GM10248 (cell line): ENCODE data around the gene GFOD2.

Experiments used
- CTCF ChIA-PET: fragments of 300-600 bp; sonication (Branson Sonifier 250); formaldehyde crosslinking; extraction: SDS; loops from one replicate; lab custom pipeline; 2021; ENCODE audit warnings: antibody characterized with exemption; lab: Yijun Ruan, JAX
- POLR2A ChIA-PET: fragments of 350-650 bp; sonication (Branson Sonifier 250); formaldehyde crosslinking; extraction: SDS; loops from one replicate; lab custom pipeline; 2020; ENCODE audit warnings: antibody characterized with exemption; lab: Yijun Ruan, JAX
- DNase-seq: peaks from one replicate; pipeline ENCODE4 v3.0.0; 2012; ENCODE audit errors: extremely low spot score
- TF ChIP-seq, protein P1 (sequence below): IDR thresholded peaks from 2 replicates; pipeline ENCODE4 v1.5.1; 2012; ENCODE audit warnings: mild to moderate bottlenecking, low read depth; ENCODE audit errors: extremely low read depth, missing control alignments, control extremely low read depth

The GFOD2 gene

DNA sequence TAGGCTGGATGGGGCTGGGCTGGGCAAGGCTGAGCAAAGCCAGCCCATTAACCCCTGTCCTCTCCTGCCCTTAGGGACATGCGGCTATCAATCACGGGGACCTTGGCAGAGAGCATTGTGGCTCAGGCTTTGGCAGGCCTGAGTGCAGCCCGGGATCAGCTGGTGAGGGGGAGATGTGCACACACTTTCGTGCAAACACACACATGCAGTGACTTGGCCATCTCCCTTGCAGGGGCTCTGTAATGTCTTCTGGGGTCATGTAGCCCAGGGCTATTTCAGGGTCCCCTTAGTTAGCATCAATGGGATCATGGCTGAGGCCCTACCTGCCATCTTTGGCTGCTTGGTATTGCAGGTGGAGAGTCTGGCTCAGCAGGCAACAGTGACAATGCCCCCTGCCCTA, 67.3 kb downstream of the GFOD2 start:
- CTCF ChIA-PET: interaction anchor here (0.9 to 3.2 kb wide), 6 partner anchors 9 to 171 kb away, joined by 3 to 17 read pairs (median 4); partner anchors contain the start of gene ATP6V0D1
- POLR2A ChIA-PET: no interaction called here
- DNase-seq: no peak
- TF ChIP-seq, protein P1, sequence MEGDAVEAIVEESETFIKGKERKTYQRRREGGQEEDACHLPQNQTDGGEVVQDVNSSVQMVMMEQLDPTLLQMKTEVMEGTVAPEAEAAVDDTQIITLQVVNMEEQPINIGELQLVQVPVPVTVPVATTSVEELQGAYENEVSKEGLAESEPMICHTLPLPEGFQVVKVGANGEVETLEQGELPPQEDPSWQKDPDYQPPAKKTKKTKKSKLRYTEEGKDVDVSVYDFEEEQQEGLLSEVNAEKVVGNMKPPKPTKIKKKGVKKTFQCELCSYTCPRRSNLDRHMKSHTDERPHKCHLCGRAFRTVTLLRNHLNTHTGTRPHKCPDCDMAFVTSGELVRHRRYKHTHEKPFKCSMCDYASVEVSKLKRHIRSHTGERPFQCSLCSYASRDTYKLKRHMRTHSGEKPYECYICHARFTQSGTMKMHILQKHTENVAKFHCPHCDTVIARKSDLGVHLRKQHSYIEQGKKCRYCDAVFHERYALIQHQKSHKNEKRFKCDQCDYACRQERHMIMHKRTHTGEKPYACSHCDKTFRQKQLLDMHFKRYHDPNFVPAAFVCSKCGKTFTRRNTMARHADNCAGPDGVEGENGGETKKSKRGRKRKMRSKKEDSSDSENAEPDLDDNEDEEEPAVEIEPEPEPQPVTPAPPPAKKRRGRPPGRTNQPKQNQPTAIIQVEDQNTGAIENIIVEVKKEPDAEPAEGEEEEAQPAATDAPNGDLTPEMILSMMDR: no peak

DNA sequence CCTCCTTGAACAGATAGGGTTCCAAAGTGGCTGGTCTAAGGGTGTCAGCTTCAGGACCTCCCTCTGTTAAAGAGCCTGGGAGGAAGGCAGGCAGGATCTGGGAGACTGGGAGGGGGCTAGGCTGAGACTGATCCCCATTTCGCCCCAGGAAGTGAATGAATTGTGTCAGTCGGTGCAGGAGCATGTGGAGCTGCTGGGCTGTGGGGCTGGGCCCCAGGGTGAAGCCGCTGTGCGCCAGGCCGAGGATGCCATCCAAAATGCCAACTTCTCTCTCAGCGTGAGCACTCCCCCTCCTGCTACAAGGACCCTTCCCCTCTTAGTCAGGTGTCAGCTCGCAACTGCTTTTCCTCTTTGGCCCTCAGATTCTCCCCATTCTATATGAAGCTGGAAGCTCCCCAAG, 68.1 kb downstream of the GFOD2 start:
- TF ChIP-seq, protein P1: no peak
- POLR2A ChIA-PET: no interaction called here
- no peak for DNase-seq
- CTCF ChIA-PET: interaction anchor here (0.9 to 3.2 kb wide), 3 partner anchors 16 to 129 kb away, joined by 3 to 17 read pairs (median 14); partner anchors contain the start of genes C16orf86 and ENKD1

DNA sequence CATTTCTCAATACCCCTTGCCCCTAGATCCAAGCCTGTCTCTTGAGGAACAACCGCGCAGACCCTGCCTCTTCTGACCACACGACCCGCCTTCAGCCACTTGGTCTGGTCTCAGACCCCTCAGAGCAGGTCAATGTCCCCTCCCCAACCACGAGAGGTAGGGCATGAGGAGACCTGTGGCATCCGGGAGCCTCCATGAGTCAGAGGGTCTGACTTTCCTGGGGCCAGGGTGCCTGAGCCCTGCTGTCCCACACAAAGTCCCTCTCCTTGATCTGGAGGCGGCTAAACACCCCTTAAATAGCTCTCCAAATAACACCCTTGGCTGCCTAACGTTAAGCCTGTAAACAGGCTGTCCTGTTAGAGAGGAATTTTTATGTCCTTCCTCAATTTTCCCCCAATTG, 69.1 kb downstream of the GFOD2 start:
- no peak for DNase-seq
- ChIA-PET CTCF (interaction anchor here (1.1 to 3.2 kb wide), 2 partner anchors 11 to 128 kb away, joined by 3 to 17 read pairs; partner anchors contain the start of genes ACD and PARD6A), POLR2A (no interaction called here)
- TF ChIP-seq, protein P1: no peak

DNA sequence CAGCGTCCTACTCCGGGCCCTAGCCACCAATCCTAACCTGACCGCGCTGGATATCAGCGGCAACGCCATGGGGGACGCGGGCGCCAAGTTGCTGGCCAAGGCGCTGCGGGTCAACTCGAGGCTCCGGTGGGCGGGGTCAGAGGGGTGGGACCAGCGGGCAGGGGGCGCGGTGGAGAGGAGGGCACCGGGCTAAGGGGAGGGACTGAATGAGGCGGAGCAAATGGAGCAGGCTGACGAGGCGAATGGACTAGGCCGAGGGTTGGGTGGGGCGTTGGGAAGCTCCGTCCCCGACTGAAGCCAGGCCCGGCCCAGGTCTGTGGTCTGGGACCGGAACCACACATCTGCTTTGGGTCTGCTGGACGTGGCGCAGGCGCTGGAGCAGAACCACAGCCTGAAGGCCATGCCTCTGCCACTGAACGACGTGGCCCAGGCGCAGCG, 69.6 kb downstream of the GFOD2 start:
- ChIA-PET CTCF (interaction anchor here (0.7 to 8.1 kb wide), 3 partner anchors 10 to 129 kb away, joined by 3 to 89 read pairs (median 3); partner anchors contain the start of genes ACD and PARD6A), POLR2A (no interaction called here)
- DNase-seq: no peak
- TF ChIP-seq, protein P1: no peak

DNA sequence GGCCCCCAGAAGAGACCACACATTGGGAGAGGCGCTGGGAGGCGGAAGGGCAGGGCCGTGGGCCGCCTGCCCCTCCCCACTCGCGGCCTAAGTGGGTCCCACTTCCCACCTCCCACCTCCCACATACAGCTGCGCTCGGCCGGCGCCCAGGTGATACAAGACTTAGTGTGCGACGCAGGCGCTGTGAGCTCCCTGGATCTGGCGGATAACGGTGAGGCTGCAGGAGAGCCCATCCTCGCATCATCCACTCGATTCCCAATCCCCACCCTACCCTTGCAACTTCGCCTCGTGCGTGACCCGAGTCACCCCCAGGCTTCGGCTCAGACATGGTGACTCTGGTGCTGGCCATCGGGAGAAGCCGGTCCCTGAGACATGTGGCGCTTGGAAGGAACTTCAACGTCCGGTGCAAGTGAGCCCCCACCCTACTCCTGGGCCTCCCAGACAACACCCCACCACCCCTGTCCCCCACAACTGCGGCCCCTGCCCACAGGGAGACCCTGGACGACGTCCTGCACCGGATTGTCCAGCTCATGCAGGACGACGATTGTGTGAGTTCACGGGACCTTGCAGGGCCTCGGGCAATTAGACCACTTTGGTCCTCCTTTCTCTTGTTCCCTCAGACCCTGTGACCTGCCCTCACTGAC, 70.2 kb downstream of the GFOD2 start:
- DNase-seq: no peak
- ChIA-PET POLR2A (no interaction called here), CTCF (interaction anchor here (0.7 to 9.1 kb wide), 3 partner anchors 11 to 128 kb away, joined by 3 to 121 read pairs (median 89); partner anchors contain the start of genes ACD and PARD6A)
- TF ChIP-seq, protein P1: no peak

DNA sequence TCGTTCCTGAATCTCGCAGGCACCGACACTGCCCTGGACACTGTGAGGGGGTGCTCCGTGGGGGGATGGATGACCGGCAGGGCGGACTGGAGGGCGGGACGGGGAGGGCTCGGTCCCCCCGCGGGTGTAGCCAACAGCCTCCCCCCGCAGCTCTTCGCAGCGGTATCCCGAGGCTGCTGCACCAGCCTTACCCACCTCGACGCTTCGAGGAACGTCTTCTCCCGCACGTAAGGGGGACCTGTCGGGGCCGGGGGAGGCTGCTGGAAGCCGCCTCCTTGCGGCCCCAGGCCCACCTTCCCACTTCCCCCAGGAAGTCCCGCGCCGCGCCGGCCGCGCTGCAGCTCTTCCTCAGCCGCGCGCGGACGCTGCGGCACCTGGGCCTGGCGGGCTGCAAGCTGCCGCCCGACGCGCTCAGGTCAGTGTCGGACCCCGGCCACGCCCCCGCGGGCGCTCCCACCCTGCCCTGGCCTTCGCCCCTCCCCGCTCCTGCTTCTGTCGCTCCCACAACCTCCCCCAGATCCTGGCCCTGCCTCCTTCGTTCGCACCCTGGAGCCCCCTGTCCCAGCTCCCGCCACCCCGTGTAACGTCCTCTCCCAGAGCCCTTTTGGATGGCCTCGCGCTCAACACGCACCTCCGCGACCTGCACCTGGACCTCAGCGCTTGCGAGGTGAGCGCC, 70.9 kb downstream of the GFOD2 start:
- CTCF ChIA-PET: interaction anchor here (0.9 to 10.5 kb wide), 6 partner anchors 12 to 134 kb away, joined by 3 to 157 read pairs (median 46); partner anchors contain the start of genes ACD and PARD6A
- TF ChIP-seq, protein P1: no peak
- no peak for DNase-seq
- POLR2A ChIA-PET: no interaction called here
